ENCODE measurements around the gene ALKBH2.

The ALKBH2 gene

GRCh38 chr12:109093022-109093918 lies at the start of gene ALKBH2:
Gene ALKBH2, minus strand, starts transcription at chr12:109093472. Its CDS starts 686 bp downstream, at chr12:109092786.
- DNase-seq = peak; percentile 92

GRCh38 chr12:109140560-109140959 lies 47.3 kb upstream of the ALKBH2 start:
- DNase-seq = no peak

GRCh38 chr12:109139791-109140190 lies 46.5 kb upstream of the ALKBH2 start:
- no peak for DNase-seq

GRCh38 chr12:109139360-109139759 lies 46.1 kb upstream of the ALKBH2 start:
- no peak for DNase-seq

- DNase-seq = no peak
These were observed 43.8 kb upstream of the ALKBH2 start for GRCh38 chr12:109137055-109137454.

- DNase-seq = no peak
These were observed 41.1 kb upstream of the ALKBH2 start for GRCh38 chr12:109134186-109134917.

GRCh38 chr12:109131154-109132050 lies 38.1 kb upstream of the ALKBH2 start:
- DNase-seq = peak; percentile 3

GRCh38 chr12:109130297-109131153 lies 37.3 kb upstream of the ALKBH2 start:
- no peak for DNase-seq

- DNase-seq = no peak
These were observed 34.4 kb upstream of the ALKBH2 start for GRCh38 chr12:109127533-109128242.

GRCh38 chr12:109126784-109127183 lies 33.5 kb upstream of the ALKBH2 start:
- DNase-seq = no peak

- no peak for DNase-seq
These were observed 32.5 kb upstream of the ALKBH2 start for GRCh38 chr12:109125791-109126190.

- DNase-seq = no peak
These were observed 31.8 kb upstream of the ALKBH2 start for GRCh38 chr12:109124878-109125648.

GRCh38 chr12:109121346-109121880 lies 28.1 kb upstream of the ALKBH2 start:
- DNase-seq = no peak

GRCh38 chr12:109120557-109120956 lies 27.3 kb upstream of the ALKBH2 start:
- DNase-seq = no peak

- no peak for DNase-seq
These were observed 26.8 kb upstream of the ALKBH2 start for GRCh38 chr12:109120095-109120494.

- DNase-seq = no peak
These were observed 23.3 kb upstream of the ALKBH2 start for GRCh38 chr12:109116611-109116949.

- DNase-seq = peak; percentile 21
These were observed 22.7 kb upstream of the ALKBH2 start, which contains the start of gene ACACB for GRCh38 chr12:109115758-109116610. Gene ACACB, plus strand, starts transcription at chr12:109116587. Its CDS starts 22,819 bp downstream, at chr12:109139406.

- no peak for DNase-seq
These were observed 22.1 kb upstream of the ALKBH2 start for GRCh38 chr12:109115404-109115757.

GRCh38 chr12:109114644-109115043 lies 21.4 kb upstream of the ALKBH2 start:
- no peak for DNase-seq

Measured in NCI-H1105 treated with DMSO at 0.1 percent for 48 hours (cell line).